Coronary artery (tissue), 2 donors: ENCODE measurements around the gene NDUFA7.
A peak's percentile ranks its signal among the peaks of the same experiment; 100 is the strongest.

Source experiments
- DNase-seq: peaks from one replicate; pipeline ENCODE4 v3.0.0-alpha.2; 2017; ENCODE audit warnings: low spot score
- H3K27ac ChIP-seq, 2 donors: fragments of 200-600 bp; sonication (generic); one replicate each; pipeline ENCODE4 v1.5.1; 2016 to 2019
- H3K4me3 ChIP-seq: fragments of 200-600 bp; sonication (generic); 2 replicates; pipeline ENCODE4 v1.5.1; 2016; ENCODE audit warnings: mild to moderate bottlenecking, moderate library complexity
- CTCF ChIP-seq: fragments of 200-600 bp; sonication (generic); IDR thresholded peaks from one replicate; pipeline ENCODE4 v1.5.1; 2019; ENCODE audit warnings: antibody characterized with exemption

The NDUFA7 gene

GRCh38 chr19:8321067-8321985, at the start of gene NDUFA7, which contains the start of gene RPS28:
NDUFA7 (minus strand) TSS chr19:8321375; CDS start chr19:8321358, 17 bp downstream.
RPS28 (plus strand) TSS chr19:8321496; CDS start chr19:8321531, 35 bp downstream.
- TF ChIP-seq CTCF: no peak
- Histone ChIP-seq H3K27ac (peak within 1 kb of the TSS; percentile 94 to 96), H3K4me3 (peak within 1 kb of the TSS; percentile 90)
- DNase-seq: peak; percentile 97

GRCh38 chr19:8370176-8371010, 49.2 kb upstream of the NDUFA7 start:
- Histone ChIP-seq H3K27ac (peak overlapping the region in 1 of 2 donors; percentile 83), H3K4me3 (peak overlapping the region; percentile 33)
- TF ChIP-seq CTCF: no peak
- DNase-seq: no peak

- TF ChIP-seq CTCF: no peak
- H3K27ac ChIP-seq: peak overlapping the region; percentile 1 to 84
- peak overlapping the region; percentile 83 for H3K4me3 ChIP-seq
- peak; percentile 96 for DNase-seq
Measured at GRCh38 chr19:8367327-8368001, 46.3 kb upstream of the NDUFA7 start.

- Histone ChIP-seq H3K4me3 (peak overlapping the region; percentile 83), H3K27ac (peak overlapping the region; percentile 1 to 84)
- TF ChIP-seq CTCF: no peak
- DNase-seq: no peak
Measured at GRCh38 chr19:8366961-8367326, 45.8 kb upstream of the NDUFA7 start.

- peak overlapping the region in 1 of 2 donors; percentile 84 for H3K27ac ChIP-seq
Measured at GRCh38 chr19:8366121-8366581, 45.0 kb upstream of the NDUFA7 start.

More at GRCh38 chr19:8366121-8366581, 45.0 kb upstream of the NDUFA7 start:
- no peak for DNase-seq
- no peak for TF ChIP-seq CTCF
- peak overlapping the region; percentile 83 for H3K4me3 ChIP-seq
